Tongue (tissue), 2 donors: ENCODE data around the gene HBD. TPM values are rescaled to one million over a fixed set of nuclear protein-coding genes. Genes with fewer than 3 reads are reported as not detected.
"Not testable (repeated sequence)": the region's sequence is repeated elsewhere in the genome, so short reads cannot be mapped to it uniquely, and the experiment has no call there.

Source experiments
- DNase-seq: peaks from one replicate; pipeline ENCODE4 v3.0.0-alpha.2; 2015
- total RNA-seq: library from RNA; depleted of rRNA; stranded (reverse); fragments of >200 nt; gene quantifications from one replicate; pipeline ENCODE4 v1.2.3, GENCODE V29; 2014

Gene HBD
- not detected for total RNA-seq

DNA sequence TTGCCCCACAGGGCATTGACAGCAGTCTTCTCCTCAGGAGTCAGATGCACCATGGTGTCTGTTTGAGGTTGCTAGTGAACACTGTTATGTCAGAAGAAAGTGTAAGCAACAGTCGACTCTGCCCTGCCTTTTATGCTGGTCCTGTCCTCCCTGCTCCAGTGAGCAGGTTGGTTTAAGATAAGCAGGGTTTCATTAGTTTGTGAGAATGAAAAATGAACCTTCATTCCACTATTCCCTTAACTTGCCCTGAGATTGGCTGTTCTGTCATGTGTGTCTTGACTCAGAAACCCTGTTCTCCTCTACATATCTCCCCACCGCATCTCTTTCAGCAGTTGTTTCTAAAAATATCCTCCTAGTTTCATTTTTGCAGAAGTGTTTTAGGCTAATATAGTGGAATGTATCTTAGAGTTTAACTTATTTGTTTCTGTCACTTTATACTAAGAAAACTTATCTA, at the start of gene HBD:
Gene HBD, minus strand, starts transcription at position 103 of the 454 bp plus-strand sequence. Its CDS starts 50 bp downstream, at position 53.
- DNase-seq, result no peak

GRCh38 chr11:5283882-5284281, 49.6 kb upstream of the HBD start:
- DNase-seq, result no peak

DNA sequence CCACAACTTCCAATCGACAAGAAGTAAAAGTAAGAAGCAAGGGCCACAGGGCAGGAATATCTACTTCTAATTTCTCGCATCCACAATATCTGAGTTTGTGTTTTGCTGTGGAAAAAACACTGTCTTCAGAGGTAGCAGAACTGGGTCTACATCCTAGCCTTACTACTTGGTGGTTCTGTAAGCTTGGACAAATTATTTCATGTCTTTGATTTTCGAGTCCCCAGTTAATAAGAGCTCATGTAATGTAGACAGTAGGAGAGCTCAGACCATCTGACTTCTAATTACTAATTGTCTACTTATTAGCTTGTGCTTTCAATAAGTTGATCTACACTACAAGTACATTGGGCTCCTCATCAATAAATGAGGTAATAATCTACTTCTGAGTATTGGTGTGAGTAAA, 48.8 kb upstream of the HBD start:
- no peak for DNase-seq

DNA sequence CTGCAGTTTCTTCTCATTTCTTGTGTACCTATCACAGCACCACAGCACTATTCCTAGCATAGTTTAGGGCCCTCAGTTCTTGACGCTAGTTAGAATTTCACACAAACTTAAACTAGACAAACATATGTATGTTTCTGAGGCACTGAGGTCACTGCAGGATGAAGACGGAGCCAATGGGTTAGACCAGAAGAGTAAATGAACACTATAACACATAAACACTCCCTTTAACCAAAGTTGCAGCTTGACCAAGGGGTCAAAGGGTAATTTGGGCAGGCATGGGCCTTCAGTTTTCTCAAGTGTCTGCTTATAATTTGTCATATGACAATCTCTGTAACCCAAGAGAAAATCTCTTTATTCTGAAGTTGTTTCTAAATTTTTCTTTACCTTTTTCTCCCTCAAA, 48.3 kb upstream of the HBD start:
- no peak for DNase-seq

DNA sequence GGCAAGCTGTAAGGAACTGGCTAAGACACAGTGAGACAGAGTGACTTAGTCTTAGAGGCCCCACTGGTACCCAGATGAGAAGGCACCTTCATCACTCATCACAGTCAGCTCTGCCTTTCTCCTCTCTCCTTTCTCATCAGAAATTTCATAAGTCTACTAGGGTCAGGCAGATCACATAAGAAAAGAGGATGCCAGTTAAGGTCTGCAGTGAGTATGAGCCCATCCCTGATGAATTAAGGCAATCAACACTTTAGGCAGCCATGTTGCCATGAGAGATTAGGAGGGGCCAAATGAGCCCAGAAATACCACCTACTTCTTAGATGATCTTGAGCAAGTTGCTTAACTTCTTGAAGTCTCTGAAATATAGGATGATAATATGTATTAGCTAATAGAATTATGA, 47.3 kb upstream of the HBD start:
- DNase-seq, result no peak

DNA sequence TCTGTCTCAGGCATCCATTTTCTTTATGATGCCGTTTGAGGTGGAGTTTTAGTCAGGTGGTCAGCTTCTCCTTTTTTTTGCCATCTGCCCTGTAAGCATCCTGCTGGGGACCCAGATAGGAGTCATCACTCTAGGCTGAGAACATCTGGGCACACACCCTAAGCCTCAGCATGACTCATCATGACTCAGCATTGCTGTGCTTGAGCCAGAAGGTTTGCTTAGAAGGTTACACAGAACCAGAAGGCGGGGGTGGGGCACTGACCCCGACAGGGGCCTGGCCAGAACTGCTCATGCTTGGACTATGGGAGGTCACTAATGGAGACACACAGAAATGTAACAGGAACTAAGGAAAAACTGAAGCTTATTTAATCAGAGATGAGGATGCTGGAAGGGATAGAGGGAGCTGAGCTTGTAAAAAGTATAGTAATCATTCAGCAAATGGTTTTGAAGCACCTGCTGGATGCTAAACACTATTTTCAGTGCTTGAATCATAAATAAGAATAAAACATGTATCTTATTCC, 46.4 kb upstream of the HBD start:
- peak; percentile 39 for DNase-seq

GRCh38 chr11:5279471-5280090, 45.3 kb upstream of the HBD start:
- DNase-seq, result no peak

GRCh38 chr11:5277807-5278382, 43.6 kb upstream of the HBD start:
- no peak for DNase-seq

DNA sequence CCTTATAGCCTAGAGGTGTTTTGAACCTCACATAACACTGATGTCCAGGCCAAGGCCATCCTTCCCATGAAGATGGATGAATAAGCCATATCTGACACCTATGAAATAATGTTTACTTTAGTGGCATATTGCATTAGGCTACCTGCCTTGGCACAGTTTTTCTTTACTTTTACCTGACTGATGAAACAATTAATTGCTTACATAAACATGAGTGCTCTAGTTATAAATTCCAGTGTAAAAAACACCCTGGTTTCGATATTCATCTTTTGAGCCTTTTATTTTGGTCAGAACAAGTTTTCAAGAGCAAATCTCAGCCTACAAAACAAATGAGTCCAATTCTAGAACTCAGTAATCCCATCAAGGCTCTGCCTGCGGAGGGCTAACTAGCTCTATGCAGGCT, 42.4 kb upstream of the HBD start:
- no peak for DNase-seq

DNA sequence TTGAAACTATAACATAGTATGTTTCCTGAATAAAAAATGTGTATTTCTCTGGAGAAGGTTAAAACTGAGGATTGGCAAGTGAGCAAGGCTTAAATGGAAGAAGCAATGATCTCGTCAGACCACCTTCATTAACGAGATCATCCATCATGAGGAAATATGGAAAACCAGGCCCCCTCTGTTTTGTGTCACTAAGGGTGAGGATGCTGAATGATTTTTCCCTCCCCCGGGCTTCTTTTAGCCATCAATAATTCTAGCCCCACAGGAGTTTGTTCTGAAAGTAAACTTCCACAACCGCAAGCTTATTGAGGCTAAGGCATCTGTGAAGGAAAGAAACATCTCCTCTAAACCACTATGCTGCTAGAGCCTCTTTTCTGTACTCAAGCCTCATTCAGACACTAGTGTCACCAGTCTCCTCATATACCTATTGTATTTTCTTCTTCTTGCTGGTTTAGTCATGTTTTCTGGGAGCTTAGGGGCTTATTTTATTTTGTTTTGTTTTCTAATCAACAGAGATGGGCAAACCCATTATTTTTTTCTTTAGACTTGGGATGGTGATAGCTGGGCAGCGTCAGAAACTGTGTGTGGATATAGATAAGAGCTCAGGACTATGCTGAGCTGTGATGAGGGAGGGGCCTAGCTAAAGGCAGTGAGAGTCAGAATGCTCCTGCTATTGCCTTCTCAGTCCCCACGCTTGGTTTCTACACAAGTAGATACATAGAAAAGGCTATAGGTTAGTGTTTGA, 41.3 kb upstream of the HBD start:
- DNase-seq, result no peak

- DNase-seq, result no peak
Observed at GRCh38 chr11:5274395-5274794, 40.1 kb upstream of the HBD start.

GRCh38 chr11:5272395-5273017, 38.2 kb upstream of the HBD start:
- DNase-seq, result no peak

- no peak for DNase-seq
Observed at GRCh38 chr11:5269715-5270147, 35.4 kb upstream of the HBD start, which contains the start of gene HBE1. HBE1 (minus strand) TSS chr11:5269945; CDS start chr11:5269890, 55 bp downstream.

DNA sequence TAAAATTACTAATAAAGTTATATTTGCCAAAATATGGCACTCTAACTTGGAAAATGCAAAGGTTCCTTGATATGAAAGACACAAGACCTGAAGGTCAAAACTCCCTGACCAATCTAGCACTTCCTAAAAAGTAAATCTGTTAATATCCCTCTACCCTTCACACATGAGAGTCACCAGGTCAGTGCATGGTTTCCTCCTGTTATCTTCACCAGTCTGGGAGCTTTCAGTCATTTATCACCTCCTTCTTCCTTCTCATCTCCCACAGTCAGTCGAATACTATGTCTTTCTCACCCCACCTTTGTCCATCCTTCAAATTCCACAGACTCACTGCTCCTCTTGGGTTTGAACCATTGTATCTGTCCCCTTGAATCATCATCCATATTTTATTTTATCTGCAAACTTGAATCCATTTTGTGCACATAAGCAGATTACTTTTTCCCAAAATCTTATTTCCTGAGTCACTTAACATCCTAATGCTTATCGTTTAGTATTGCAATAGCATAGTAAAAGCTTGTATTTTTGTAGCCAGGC, 32.8 kb upstream of the HBD start:
- no peak for DNase-seq

GRCh38 chr11:5266609-5267008, 32.3 kb upstream of the HBD start:
- no peak for DNase-seq

GRCh38 chr11:5265832-5266231, 31.5 kb upstream of the HBD start:
- no peak for DNase-seq

DNA sequence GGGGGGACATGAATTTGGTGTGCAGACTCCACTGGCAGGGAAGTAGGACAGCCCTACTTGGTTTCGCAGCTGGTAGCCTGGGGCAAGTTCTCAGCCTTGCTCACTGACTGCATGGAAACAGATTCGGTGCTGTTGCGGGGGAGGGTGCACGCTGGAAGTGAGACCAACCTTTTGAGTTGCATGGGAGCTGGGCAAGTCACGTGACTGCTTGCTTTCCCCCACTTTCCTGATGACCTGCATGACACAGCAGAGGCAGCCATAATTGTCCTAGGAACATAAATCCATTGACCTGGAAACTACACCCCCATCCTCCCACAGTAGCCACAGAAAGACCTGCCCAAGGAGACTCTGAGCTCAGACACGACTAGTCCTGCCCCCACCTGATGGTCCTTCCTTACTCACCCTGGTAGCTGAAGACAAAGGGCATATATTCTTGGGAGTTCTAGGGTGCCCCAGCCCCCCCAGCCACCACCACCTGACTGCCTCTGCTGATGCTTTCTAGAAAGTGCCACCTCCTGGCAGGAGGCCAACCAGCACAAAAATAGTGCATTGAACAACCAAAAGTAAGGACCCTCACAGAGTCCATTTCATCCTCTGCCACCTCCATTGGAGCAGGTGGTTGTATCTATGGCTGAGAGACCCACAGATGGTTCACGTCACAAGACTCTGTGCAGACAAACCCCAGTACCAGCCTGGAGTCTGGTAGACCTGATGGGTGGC, 24.4 kb upstream of the HBD start:
- DNase-seq, result no peak

DNA sequence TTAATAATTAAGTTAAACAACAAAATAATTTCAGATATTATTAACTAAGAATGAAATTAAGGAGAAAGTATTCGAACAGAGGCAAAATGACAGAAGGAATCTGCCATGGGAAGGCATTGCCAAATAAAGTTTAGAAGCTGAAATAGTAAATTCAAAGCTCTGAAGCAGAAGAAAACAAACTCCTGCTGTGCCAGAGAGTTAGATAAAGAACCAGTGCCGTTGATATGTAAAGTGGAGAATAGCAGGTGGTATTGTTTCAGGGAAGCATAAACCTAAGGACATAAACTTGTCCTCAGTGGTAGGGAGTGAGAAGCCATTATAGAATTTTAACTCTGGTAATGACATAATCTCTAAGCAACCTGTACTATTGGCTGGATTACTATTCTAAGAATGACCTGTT, 23.0 kb upstream of the HBD start:
- no peak for DNase-seq

- not testable (repeated sequence) for DNase-seq
Observed at GRCh38 chr11:5254646-5255413, 20.5 kb upstream of the HBD start, which contains the start of gene HBG2. HBG2 (minus strand) TSS chr11:5254781; CDS start chr11:5254728, 53 bp downstream.

DNA sequence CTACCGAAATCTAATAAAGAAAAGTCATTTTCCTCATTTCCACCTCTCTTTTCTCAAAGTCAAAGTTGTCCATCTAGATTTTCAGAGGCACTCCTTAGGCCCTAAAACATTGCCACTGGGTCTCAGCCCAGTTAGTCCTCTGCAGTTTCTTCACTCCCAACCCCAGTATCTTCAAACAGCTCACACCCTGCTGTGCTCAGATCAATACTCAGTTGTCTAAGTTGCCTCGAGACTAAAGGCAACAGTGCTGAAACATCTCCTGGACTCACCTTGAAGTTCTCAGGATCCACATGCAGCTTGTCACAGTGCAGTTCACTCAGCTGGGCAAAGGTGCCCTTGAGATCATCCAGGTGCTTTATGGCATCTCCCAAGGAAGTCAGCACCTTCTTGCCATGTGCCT, 19.7 kb upstream of the HBD start:
- not testable (repeated sequence) for DNase-seq

DNA sequence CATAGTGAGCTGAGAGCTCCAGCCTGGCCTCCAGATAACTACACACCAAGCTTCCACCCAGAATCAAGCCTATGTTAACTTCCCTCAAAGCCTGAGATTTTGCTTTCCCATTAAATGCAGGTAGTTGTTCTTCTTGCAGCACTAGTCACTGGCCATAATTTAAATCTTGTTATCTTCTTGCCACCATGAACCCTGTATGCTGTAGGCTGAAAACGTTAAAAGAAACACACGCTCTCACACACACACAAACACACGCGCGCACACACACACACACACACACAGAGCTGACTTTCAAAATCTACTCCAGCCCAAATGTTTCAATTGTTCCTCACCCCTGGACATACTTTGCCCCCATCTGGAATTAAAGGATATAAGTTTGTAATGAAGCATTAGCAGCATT, 19.2 kb upstream of the HBD start:
- not testable (repeated sequence) for DNase-seq
